T-helper 2 cell treated with Interferon-gamma antibody and Interleukin-4, amounts not matched to agents 100 ng/mL and 5 ng/mL, for 36 hours (primary cell): Measurements from ENCODE around the gene NAP1L4. TPM values are rescaled to one million over a fixed set of nuclear protein-coding genes. Genes with fewer than 3 reads are reported as not detected.

ENCODE experiments used
- intact Hi-C: fragments of 100-400 bp; cut with micrococcal nuclease; formaldehyde crosslinking; loops from one replicate; pipeline ENCODE4 v1.15.1; 2023
- total RNA-seq: library from RNA; stranded (reverse); gene quantifications from 2 replicates; pipeline ENCODE4 v1.2.3, GENCODE V29; 2022

The NAP1L4 gene
- total RNA-seq, 1 donor from 2014 or later = 314 TPM

DNA sequence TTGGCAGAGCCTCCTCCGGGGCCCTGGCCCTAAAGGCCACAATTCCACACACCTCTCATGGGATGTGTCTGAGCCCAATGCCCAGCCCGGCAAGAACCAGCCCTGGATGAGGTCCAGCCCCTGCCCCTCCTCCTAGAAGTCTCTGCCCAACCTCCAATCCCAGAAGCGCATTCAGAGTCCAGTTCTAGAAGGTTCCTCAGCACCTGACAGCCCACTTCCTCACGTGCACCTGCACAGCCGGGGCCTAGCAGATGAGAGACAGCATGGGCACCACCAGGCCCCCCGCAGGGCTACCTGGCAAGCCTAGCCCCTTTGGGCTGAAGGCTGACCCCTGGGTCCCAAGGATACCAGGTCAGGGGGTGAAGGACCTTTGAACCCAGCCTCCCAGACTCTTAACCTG lies 95.1 kb downstream of the NAP1L4 start:
- intact Hi-C loops = no loop called here

DNA sequence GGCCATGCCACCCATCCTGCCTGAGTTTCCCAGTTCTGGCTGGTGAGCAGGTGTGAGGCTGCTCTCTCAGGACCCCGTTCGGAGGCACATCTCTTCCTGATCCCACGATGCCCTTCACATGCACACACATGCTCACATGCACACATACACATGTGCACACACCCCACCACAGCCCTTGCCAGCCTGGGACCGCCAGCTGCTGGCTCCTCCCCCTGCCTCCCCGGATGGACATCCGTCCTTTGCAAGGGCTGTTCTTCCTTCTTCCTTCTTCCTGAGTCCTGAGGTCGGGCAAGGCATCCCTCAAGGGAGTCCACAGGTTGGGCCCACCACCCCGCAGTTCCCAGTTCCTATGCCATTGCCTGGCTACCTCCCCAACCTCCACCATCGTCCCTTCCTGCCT lies 96.1 kb downstream of the NAP1L4 start:
- intact Hi-C loops = no loop called here

Other genes with a start within 250 kb of the NAP1L4 start
- 0.39 and 0.52 TPM in 2 replicates for gene CDKN1C, start 106.6 kb downstream of the NAP1L4 start, total RNA-seq
- 4.1 and 6.3 TPM in 2 replicates for gene PHLDA2, start 62.9 kb downstream of the NAP1L4 start, total RNA-seq
- gene CARS1, start 65.1 kb upstream of the NAP1L4 start, total RNA-seq = 56.6 and 57.9 TPM in 2 replicates
- 3.0 and 3.7 TPM in 2 replicates for gene OSBPL5, start 173.0 kb upstream of the NAP1L4 start, total RNA-seq
- not detected in 2 replicates for gene MRGPRG, start 226.5 kb upstream of the NAP1L4 start, total RNA-seq
- not detected in 2 replicates for gene MRGPRE, start 240.1 kb upstream of the NAP1L4 start, total RNA-seq